MM.1S (cell line): ENCODE data around the gene PLVAP.

ENCODE experiments used
- DNase-seq: peaks from one replicate; pipeline ENCODE4 v3.0.0-alpha.2; 2015
- H2AFZ ChIP-seq: fragments of 300-600 bp; sonication (generic); 2 replicates; pipeline ENCODE4 v1.6.0; 2016; ENCODE audit warnings: antibody characterized with exemption, low read length
- H3F3A ChIP-seq: fragments of 300-600 bp; sonication (generic); 2 replicates; pipeline ENCODE4 v1.6.1; 2016; ENCODE audit warnings: mild to moderate bottlenecking, antibody characterized with exemption, low read length, moderate library complexity, mixed read lengths; ENCODE audit not compliant: insufficient read depth
- H3K27ac ChIP-seq: fragments of 300-600 bp; sonication (generic); 2 replicates; pipeline ENCODE4 v1.5.1; 2016; ENCODE audit warnings: mild to moderate bottlenecking, low read length
- H3K27me3 ChIP-seq: fragments of 300-600 bp; sonication (generic); replicated peaks from 2 replicates; pipeline ENCODE4 v1.6.0; 2016; ENCODE audit warnings: low read length; ENCODE audit not compliant: insufficient read depth
- H3K36me3 ChIP-seq: fragments of 300-600 bp; sonication (generic); replicated peaks from 2 replicates; pipeline ENCODE4 v1.6.1; 2016; ENCODE audit warnings: mild to moderate bottlenecking, low read length, mixed read lengths; ENCODE audit not compliant: insufficient read depth
- H3K4me1 ChIP-seq: fragments of 300-600 bp; sonication (generic); 2 replicates; pipeline ENCODE4 v1.6.1; 2016; ENCODE audit warnings: low read length, mixed read lengths
- H3K4me2 ChIP-seq: fragments of 300-600 bp; sonication (generic); 2 replicates; pipeline ENCODE4 v1.6.0; 2016; ENCODE audit warnings: low read depth, low read length
- H3K4me3 ChIP-seq: fragments of 300-600 bp; sonication (generic); 2 replicates; pipeline ENCODE4 v1.5.1; 2016; ENCODE audit warnings: low read length, mixed read lengths
- H3K79me2 ChIP-seq: fragments of 300-600 bp; sonication (generic); 2 replicates; pipeline ENCODE4 v1.6.1; 2016; ENCODE audit warnings: mixed run types, low read length, mixed read lengths
- H3K9ac ChIP-seq: fragments of 300-600 bp; sonication (generic); 2 replicates; pipeline ENCODE4 v1.6.1; 2016; ENCODE audit warnings: low read length, mixed read lengths
- H3K9me2 ChIP-seq: fragments of 300-600 bp; sonication (generic); replicated peaks from 2 replicates; pipeline ENCODE4 v1.6.1; 2016; ENCODE audit warnings: mild to moderate bottlenecking, low read length, mixed read lengths; ENCODE audit not compliant: insufficient read depth
- H3K9me3 ChIP-seq: fragments of 300-600 bp; sonication (generic); replicated peaks from 2 replicates; pipeline ENCODE4 v1.6.1; 2016; ENCODE audit warnings: mild to moderate bottlenecking, low read length, mixed read lengths; ENCODE audit not compliant: insufficient read depth
- H4K20me1 ChIP-seq: fragments of 300-600 bp; sonication (generic); 2 replicates; pipeline ENCODE4 v1.6.1; 2016; ENCODE audit warnings: mild to moderate bottlenecking, low read length, moderate library complexity, mixed read lengths; ENCODE audit not compliant: insufficient read depth
- EZH2 ChIP-seq: fragments of 300-600 bp; sonication (generic); optimal IDR thresholded peaks from 2 replicates; pipeline ENCODE3; 2017; ENCODE audit warnings: low read depth, mild to moderate bottlenecking, antibody characterized with exemption, low read length, mixed read lengths
- EZH2phosphoT487 ChIP-seq: fragments of 300-600 bp; sonication (generic); IDR thresholded peaks from 2 replicates; pipeline ENCODE4 v1.6.1; 2018; ENCODE audit warnings: antibody characterized with exemption, low read length
- TF ChIP-seq, protein P1 (sequence below): fragments of 300-600 bp; sonication (generic); IDR thresholded peaks from 2 replicates; pipeline ENCODE4 v1.5.1; 2016; ENCODE audit warnings: antibody characterized with exemption, low read length, mixed read lengths

The PLVAP gene

DNA sequence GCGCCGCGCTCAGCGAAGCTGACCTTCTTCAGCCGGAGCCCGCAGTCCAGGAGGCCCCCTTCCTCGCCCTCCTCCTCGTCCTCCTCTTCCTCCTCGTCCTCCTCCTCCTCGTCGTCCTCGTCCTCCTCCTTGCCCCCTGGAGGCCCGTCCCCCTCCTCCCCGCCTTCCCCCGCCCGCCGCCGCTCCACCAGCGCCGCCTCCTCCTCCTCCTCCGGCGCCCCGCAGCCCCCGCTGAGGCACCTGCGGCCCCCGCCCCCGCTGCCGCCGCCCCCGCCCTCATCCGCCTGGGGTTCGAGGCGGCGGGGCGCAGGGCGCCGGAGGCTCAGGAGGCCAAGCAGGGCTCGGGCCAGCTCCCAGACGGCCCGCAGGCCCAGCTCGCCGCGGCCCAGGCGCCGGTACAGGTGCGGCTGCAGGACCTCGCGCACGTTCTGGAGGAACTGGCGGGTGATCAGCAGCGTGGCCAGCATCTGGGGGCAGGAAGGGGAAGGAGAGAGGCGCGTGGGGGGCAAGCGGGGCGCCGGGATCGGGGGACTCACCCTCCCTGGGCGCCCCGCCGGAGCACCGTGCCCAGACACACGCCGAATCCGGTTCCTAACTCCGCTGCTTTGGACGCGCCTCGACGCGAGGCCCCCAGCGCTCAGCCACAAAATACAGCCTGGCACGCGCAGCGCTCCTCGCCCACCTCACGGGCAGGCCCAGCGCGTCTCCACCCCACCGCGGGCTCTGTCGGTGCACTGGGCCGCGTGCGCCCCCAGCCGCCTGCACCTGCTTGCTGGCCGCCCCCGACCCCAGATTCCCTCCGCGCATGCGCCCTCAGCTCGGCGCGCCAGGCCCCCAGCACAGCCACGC lies 48.4 kb downstream of the PLVAP start:
- H3K9ac ChIP-seq: no peak overlapping the region

GRCh38 chr19:17327654-17328516 lies 49.3 kb downstream of the PLVAP start:
- no peaks in the 10 kb centered on the region for H3K79me2 ChIP-seq
- no peaks in the 10 kb centered on the region for H3K4me1 ChIP-seq
- H4K20me1 ChIP-seq: no peaks in the 10 kb centered on the region
- no peak overlapping the region for H3K4me3 ChIP-seq
- H3F3A ChIP-seq: 0 out of 2 replicates have a peak, but pooled peaks cover 3% of the 10 kb centered on the region
- no peak for DNase-seq
- peak overlapping the region; percentile 24; the same call in 1 of the 2 replicates for H3K4me2 ChIP-seq
- no peaks in the 10 kb centered on the region for H3K36me3 ChIP-seq
- no peak overlapping the region for H2AFZ ChIP-seq
- no peak overlapping the region for H3K27ac ChIP-seq
- TF ChIP-seq, protein P1, sequence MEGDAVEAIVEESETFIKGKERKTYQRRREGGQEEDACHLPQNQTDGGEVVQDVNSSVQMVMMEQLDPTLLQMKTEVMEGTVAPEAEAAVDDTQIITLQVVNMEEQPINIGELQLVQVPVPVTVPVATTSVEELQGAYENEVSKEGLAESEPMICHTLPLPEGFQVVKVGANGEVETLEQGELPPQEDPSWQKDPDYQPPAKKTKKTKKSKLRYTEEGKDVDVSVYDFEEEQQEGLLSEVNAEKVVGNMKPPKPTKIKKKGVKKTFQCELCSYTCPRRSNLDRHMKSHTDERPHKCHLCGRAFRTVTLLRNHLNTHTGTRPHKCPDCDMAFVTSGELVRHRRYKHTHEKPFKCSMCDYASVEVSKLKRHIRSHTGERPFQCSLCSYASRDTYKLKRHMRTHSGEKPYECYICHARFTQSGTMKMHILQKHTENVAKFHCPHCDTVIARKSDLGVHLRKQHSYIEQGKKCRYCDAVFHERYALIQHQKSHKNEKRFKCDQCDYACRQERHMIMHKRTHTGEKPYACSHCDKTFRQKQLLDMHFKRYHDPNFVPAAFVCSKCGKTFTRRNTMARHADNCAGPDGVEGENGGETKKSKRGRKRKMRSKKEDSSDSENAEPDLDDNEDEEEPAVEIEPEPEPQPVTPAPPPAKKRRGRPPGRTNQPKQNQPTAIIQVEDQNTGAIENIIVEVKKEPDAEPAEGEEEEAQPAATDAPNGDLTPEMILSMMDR: no peak
- TF ChIP-seq EZH2phosphoT487 (no peak), EZH2 (no peak)
- H3K9ac ChIP-seq: no peak overlapping the region
- H3K9me3 ChIP-seq: no peaks in the 10 kb centered on the region
- H3K9me2 ChIP-seq: no peaks in the 10 kb centered on the region
- peaks cover 38% of the 10 kb centered on the region for H3K27me3 ChIP-seq

More for the DNA sequence above, 48.4 kb downstream of the PLVAP start:
- Histone ChIP-seq H3K9me3 (no peaks in the 10 kb centered on the region), H4K20me1 (no peaks in the 10 kb centered on the region), H3F3A (0 out of 2 replicates have a peak, but pooled peaks cover 3% of the 10 kb centered on the region), H3K27ac (no peak overlapping the region), H3K4me3 (no peak overlapping the region), H3K4me2 (peak overlapping the region; percentile 24; the same call in 1 of the 2 replicates), H3K27me3 (peaks cover 38% of the 10 kb centered on the region), H3K36me3 (no peaks in the 10 kb centered on the region), H3K9me2 (no peaks in the 10 kb centered on the region), H3K79me2 (no peaks in the 10 kb centered on the region), H2AFZ (no peak overlapping the region), H3K4me1 (0 out of 2 replicates have a peak, but pooled peaks cover under 1% of the 10 kb centered on the region)
- DNase-seq: no peak
- TF ChIP-seq EZH2 (no peak), EZH2phosphoT487 (no peak)
- TF ChIP-seq, protein P1: no peak

- H3K4me2 ChIP-seq: no peak overlapping the region
- TF ChIP-seq, protein P1: no peak
- TF ChIP-seq EZH2: no peak
- TF ChIP-seq EZH2phosphoT487: no peak
- no peaks in the 10 kb centered on the region for H3K9me2 ChIP-seq
- H4K20me1 ChIP-seq: no peaks in the 10 kb centered on the region
- DNase-seq: no peak
- H3K9me3 ChIP-seq: no peaks in the 10 kb centered on the region
- H3K4me1 ChIP-seq: no peaks in the 10 kb centered on the region
- no peak overlapping the region for H3K4me3 ChIP-seq
- 0 out of 2 replicates have a peak, but pooled peaks cover 3% of the 10 kb centered on the region for H3F3A ChIP-seq
- no peak overlapping the region for H3K27ac ChIP-seq
- H3K9ac ChIP-seq: no peak overlapping the region
- no peaks in the 10 kb centered on the region for H3K36me3 ChIP-seq
- H2AFZ ChIP-seq: no peak overlapping the region
- no peaks in the 10 kb centered on the region for H3K79me2 ChIP-seq
- peaks cover 38% of the 10 kb centered on the region for H3K27me3 ChIP-seq
These were observed 50.0 kb downstream of the PLVAP start for GRCh38 chr19:17327068-17327653.
